GM19324 (cell line): ENCODE measurements around the gene FAM240A.

Source experiments
- ATAC-seq: cut with Tn5 transposase; IDR thresholded peaks from one replicate; pipeline ENCODE4 v1.9.1; 2021; ENCODE audit warnings: mild to moderate bottlenecking, moderate library complexity; ENCODE audit not compliant: unreplicated experiment, low FRiP score

Gene FAM240A

GRCh38 chr3:46660003-46660402 is 47.7 kb downstream of the FAM240A start:
- ATAC-seq, result no peak

- no peak for ATAC-seq
Observed at GRCh38 chr3:46660543-46661523, 48.5 kb downstream of the FAM240A start.

DNA sequence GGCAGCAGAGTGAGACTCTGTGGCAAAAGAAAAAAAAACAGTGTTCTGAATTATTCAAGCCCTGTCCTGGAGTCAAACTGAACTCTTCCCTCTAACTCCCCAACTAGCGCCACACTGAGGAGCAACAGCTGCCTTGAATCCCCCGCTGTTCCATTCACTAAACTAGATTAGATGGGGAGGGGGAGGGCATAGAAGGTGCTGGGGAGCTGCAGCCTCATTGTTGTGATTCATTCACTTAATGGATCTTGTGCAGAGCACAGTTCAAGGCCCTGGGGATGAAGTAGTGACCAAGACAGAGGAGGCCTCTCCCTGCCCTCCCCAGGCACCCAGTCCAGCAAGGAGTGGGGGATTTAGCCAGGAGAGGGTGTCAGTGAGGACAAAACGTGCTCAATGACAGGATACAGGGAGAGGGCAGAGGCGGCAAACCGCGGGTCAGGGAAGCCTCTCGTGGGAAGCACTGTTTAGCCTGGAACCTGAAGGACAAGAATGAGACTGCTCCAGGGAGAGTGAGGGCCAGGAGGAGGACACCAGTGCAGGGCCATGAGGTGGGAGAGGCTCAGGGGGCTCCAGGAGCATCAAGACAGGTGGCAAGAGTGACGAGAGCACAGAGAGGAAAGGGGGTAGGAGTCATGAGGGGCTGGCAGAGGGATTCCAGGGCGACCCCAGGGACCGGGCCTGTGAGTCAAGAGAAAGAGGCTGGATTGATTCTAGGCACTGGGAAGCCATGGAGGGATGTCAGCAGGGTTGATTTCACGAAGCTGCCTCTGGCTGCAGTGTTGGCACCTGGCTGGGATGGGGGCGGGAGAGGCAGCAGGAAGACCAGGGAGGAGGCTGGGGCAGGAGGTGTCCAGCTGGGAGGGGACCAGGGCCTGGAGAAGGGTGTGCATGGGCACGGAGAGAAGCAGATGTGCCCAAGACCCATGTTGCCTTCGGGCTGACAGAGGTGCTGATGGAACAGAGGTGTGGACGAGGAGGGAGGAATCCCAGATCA is 49.7 kb downstream of the FAM240A start:
- ATAC-seq, result no peak

- ATAC-seq, result no peak
Observed at GRCh38 chr3:46662771-46663551, 50.6 kb downstream of the FAM240A start.

- ATAC-seq, result no peak
Observed at GRCh38 chr3:46663591-46664135, 51.3 kb downstream of the FAM240A start.

DNA sequence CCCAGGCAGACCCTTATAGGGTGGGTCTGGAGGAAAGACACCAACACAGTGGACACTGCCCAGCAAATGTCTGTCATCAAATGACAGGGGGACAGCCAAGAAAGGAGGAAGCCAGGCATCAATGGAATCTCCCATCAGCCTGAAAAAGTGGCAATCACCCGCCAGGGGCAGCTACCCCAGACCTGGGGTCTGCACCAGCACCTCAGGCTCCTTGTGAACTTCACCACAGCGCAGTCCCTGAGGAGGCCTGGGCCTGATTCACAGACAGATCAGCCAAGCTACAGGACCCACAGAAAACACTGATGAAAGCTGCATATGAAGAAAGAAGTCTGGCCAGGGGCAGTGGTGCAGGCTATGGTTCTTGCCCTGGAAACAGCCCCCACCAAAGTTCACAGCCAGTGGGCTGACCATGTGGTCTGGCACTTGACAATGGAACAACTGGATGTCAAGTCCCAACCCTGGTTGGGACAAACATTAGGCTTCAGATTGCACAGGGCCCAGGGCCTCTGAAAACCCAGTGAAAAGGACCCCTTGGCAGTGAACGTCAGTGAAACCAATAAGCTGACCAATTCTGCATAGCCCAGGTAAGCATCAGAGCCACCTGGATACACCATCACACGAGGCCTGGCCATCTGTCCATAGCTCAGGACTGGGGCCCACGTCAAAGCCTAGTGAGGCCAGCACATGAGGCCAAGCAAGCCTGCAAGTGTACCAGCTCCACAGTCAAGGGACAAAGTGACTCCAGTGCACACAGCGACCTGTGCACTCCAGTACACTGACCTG is 52.1 kb downstream of the FAM240A start:
- no peak for ATAC-seq

GRCh38 chr3:46664971-46665762 is 52.8 kb downstream of the FAM240A start:
- no peak for ATAC-seq

DNA sequence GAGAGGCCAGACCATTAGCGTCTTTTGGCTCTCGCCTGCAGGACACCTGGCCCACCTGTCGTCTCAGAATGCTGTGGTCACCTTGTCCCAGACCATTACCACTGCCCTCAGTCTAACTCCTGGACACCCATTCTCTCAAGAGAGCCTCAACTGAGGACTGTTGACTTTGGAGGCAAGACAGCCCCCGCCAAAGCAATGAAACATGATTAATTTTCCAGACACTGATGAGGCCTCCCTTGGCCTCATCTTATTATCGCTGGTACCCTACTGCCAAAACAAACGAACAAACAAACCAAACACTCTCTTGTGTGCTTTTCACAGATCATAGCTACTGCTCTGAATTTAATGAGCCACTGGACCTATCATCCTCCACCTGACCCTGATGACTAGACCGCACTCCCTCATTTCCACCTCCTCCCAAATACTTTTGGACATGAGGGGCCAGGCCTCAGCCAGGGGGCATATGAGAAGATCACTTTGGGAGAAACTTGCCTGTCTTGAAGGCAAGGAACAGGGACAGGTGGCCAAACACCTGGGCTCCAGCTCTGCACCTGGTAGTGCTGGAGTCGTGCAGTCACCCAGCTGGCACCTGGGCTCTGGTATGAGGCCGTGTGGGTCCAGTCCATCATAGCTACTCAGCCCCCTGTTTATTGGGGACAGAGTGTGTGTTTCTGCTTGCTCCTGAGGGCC is 53.6 kb downstream of the FAM240A start:
- no peak for ATAC-seq

DNA sequence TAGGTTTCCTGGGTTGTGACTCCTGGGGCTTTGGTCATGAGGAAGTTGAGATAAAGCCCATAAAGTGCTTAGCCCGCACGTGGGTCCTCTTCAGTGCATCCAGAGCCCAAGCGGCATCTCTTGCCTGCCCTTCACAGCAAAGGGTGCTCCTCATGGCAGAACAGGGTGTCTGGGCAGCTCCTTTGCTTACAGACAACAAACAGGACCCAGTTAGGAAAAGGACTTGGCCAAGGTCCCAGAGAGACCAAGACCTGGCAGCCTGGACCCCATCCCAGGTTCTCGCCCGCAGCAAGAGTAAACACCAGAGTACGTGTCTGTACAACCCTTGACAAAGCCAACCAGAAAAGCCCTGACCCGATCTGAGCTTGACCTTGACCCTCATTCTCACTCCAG is 54.1 kb downstream of the FAM240A start:
- no peak for ATAC-seq

DNA sequence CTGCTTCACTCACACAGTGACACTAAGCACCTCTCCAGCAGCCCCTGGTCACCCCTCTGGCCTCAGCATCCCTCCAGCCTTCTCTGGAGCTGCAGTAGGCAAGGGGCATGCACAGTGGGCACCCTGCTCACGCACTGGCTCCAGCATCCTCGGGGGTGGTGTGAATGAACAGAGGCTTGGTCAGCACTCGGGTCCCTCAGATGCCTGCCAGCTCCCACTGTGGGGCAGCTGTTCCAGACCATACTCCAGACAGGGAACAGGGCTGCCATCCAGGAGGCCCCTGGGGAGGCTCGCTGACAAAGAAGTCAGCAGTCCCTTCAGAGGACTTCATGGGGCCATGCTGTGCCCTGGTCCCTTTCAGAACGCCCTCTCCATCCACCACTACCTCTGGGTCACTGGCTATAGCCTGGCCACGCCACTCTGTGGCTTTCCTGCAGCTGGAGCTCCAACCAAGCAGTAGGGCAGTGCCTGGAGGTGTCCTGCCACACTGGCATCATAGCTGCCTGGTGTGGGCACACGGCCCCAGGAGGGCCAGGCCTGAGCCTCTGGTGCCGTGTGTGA is 54.8 kb downstream of the FAM240A start:
- no peak for ATAC-seq

DNA sequence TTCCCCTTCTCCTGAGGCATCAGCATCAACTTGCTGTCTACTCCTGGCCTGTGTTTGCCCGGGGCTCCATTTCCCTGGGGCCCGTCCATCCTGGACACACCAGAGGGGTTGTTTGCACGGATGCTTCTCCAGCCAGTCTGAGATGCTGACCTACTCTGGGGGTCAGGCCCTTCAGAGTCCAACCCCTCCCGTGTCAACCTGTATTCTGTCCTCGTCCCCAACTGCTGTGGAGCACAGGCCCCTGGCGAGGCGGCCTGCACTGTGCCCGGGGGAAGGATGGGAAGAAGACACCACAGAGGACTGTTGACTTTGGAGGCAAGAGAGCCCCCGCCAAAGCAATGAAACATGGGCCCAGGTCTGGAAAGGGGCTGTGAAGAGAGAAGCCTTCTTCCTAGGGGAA is 55.3 kb downstream of the FAM240A start:
- ATAC-seq, result no peak

DNA sequence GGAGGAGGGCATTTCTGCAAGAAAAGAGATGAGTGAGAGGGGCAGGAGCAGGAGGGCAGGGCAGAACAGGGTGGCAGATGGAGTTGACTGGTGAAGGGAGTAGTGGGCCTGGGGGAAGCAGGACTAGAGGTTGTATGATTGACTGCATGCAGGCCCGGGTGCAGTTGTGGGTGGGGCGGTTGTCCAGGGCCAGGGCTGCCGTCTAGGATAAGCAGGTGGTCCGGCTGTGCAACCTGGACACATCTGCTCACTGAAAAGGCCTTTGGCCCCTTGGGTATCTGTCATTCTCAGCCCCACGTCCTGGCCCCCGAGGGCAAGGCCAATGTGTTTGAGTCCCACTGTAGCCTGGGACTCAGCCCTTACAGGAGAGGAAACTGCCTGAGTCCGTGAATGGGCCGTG is 55.8 kb downstream of the FAM240A start:
- ATAC-seq, result no peak

DNA sequence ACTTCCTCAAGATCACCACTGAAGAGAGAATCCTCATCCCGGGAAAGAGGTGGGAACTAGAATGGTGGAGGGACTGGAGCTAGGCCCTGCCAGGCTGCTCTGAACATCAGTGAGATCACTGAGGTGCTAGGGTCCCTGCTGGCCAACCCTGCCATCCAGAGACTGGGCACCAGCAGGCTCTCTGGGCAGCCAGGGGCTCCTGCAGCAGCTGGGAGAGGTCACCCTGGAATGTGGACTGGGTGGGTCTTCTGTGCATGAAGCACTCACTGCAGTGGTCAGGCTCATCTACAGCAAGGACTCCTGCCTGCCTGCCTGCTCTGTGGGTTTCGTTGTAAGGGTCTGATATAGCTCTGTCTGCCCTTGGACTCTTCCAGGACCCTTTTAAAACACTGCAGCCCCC is 56.3 kb downstream of the FAM240A start:
- ATAC-seq, result no peak

DNA sequence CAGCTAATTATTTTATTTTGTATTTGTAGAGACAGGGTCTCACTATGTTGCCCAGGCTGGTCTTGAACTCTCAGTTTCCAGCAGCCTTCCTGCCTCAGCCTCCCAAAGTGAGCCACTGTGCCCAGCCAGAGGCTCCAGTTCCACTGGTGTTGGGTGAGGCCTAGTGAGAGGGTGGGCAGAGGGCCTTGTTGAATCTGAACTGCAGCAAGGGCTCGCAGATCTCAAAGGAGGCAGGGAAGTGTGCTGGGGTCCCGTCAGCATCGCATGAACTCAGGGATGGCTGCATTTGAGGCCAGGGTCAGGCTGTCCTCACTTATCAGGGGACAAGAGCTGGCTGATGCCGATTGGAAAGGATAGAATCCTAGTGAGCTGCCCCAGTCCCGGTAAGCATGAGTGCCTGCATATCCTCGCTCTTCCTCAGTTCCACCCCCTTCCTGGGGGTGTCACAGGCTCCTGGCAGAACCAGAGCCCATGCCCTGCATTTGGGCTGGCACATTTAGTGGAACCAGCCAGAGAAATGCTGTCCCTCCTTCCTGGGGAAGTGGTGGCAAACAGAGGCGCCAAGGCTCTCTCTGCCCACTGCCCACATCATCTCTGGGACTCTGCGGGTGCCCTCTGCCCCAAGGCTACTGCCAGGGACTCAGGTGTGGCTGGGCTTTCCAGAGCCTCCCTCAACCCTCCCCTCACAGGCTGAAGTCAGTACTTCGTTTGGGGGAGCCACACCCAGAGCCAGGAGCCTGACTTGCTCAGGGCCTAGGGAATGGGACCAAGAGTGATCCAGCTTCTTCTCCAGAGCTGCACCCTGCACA is 57.1 kb downstream of the FAM240A start:
- no peak for ATAC-seq

GRCh38 chr3:46670000-46670890 is 57.9 kb downstream of the FAM240A start:
- no peak for ATAC-seq

GRCh38 chr3:46670891-46671427 is 58.6 kb downstream of the FAM240A start:
- no peak for ATAC-seq
